H9 (cell line): ENCODE data around the gene DCN. TPM values are rescaled to one million over a fixed set of nuclear protein-coding genes. Genes with fewer than 3 reads are reported as not detected.

Experiments used
- DNase-seq: peaks from one replicate; pipeline ENCODE4 v3.0.0-alpha.2; 2017
- H2AFZ ChIP-seq: one replicate; pipeline ENCODE4 v1.6.1; 2013; ENCODE audit warnings: mild to moderate bottlenecking, low read length, control low read depth, moderate library complexity
- H2AK5ac ChIP-seq: 2 replicates; pipeline ENCODE4 v1.6.1; 2013; ENCODE audit warnings: low read length, control low read depth, mixed read lengths; ENCODE audit not compliant: insufficient read length
- H2BK120ac ChIP-seq: one replicate; pipeline ENCODE4 v1.6.1; 2013; ENCODE audit warnings: low read depth, mild to moderate bottlenecking, low read length, control low read depth, inconsistent platforms; ENCODE audit not compliant: poor library complexity, severe bottlenecking
- H2BK12ac ChIP-seq: 2 replicates; pipeline ENCODE4 v1.6.1; 2013; ENCODE audit warnings: low read length, control low read depth, mixed read lengths, low read depth; ENCODE audit not compliant: insufficient read length
- H2BK15ac ChIP-seq: 2 replicates; pipeline ENCODE4 v1.6.1; 2013; ENCODE audit warnings: low read depth, low read length, control low read depth
- H2BK20ac ChIP-seq: one replicate; pipeline ENCODE4 v1.6.1; 2013; ENCODE audit warnings: low read depth, mild to moderate bottlenecking, low read length, control low read depth, inconsistent platforms; ENCODE audit not compliant: poor library complexity, severe bottlenecking
- H2BK5ac ChIP-seq: 2 replicates; pipeline ENCODE4 v1.6.1; 2013; ENCODE audit warnings: low read length, control low read depth, mixed read lengths; ENCODE audit not compliant: insufficient read length
- H3K14ac ChIP-seq: 2 replicates; pipeline ENCODE4 v1.6.1; 2013; ENCODE audit warnings: low read length, control low read depth; ENCODE audit not compliant: insufficient read depth
- H3K18ac ChIP-seq: 2 replicates; pipeline ENCODE4 v1.6.1; 2013; ENCODE audit warnings: low read depth, mild to moderate bottlenecking, mixed read lengths, low read length, control low read depth; ENCODE audit not compliant: insufficient read length
- H3K23ac ChIP-seq: 2 replicates; pipeline ENCODE4 v1.6.1; 2013; ENCODE audit warnings: low read length, control low read depth, mixed read lengths, low read depth; ENCODE audit not compliant: insufficient read length
- H3K23me2 ChIP-seq: 2 replicates; pipeline ENCODE4 v1.6.1; 2013; ENCODE audit warnings: low read depth, mild to moderate bottlenecking, mixed read lengths, low read length, control low read depth; ENCODE audit not compliant: insufficient read length, poor library complexity, severe bottlenecking
- H3K27ac ChIP-seq: 2 replicates; pipeline ENCODE4 v1.5.1; 2013; ENCODE audit warnings: low read length, control low read depth, mixed read lengths, low read depth; ENCODE audit not compliant: insufficient read length
- H3K27me3 ChIP-seq: 2 replicates; pipeline ENCODE4 v1.6.1; 2013; ENCODE audit warnings: low read length, control low read depth, inconsistent platforms; ENCODE audit not compliant: insufficient read depth
- H3K4ac ChIP-seq: 2 replicates; pipeline ENCODE4 v1.6.1; 2013; ENCODE audit warnings: low read depth, mild to moderate bottlenecking, control low read depth, inconsistent platforms, low read length, moderate library complexity
- H3K4me1 ChIP-seq: 2 replicates; pipeline ENCODE4 v1.6.1; 2013; ENCODE audit warnings: low read length, control low read depth, inconsistent platforms; ENCODE audit not compliant: insufficient read depth
- H3K4me2 ChIP-seq: 2 replicates; pipeline ENCODE4 v1.6.1; 2013; ENCODE audit warnings: low read length, control low read depth, mixed read lengths; ENCODE audit not compliant: insufficient read length, insufficient read depth
- H3K56ac ChIP-seq: 2 replicates; pipeline ENCODE4 v1.6.1; 2013; ENCODE audit warnings: low read depth, mild to moderate bottlenecking, mixed read lengths, low read length, control low read depth; ENCODE audit not compliant: insufficient read length
- H3K79me1 ChIP-seq: 2 replicates; pipeline ENCODE4 v1.6.1; 2013; ENCODE audit warnings: low read depth, mild to moderate bottlenecking, moderate library complexity, low read length, control low read depth, inconsistent platforms; ENCODE audit not compliant: insufficient read depth, poor library complexity, severe bottlenecking
- H3K79me2 ChIP-seq: 2 replicates; pipeline ENCODE4 v1.6.1; 2013; ENCODE audit warnings: low read length, control low read depth, inconsistent platforms; ENCODE audit not compliant: insufficient read depth
- H3K9ac ChIP-seq: 2 replicates; pipeline ENCODE4 v1.6.1; 2013; ENCODE audit warnings: low read length, control low read depth, mixed read lengths; ENCODE audit not compliant: insufficient read length; ENCODE audit errors: extremely low read depth
- H3K9me3 ChIP-seq: one replicate; pipeline ENCODE4 v1.6.1; 2013; ENCODE audit warnings: low read depth, low read length, inconsistent platforms; ENCODE audit not compliant: control insufficient read depth
- H3T11ph ChIP-seq: one replicate; pipeline ENCODE4 v1.6.1; 2013; ENCODE audit warnings: mild to moderate bottlenecking, low read length, control low read depth, inconsistent platforms
- H4K20me1 ChIP-seq: one replicate; pipeline ENCODE4 v1.6.1; 2013; ENCODE audit not compliant: control insufficient read depth, insufficient read length, insufficient read depth
- H4K5ac ChIP-seq: 2 replicates; pipeline ENCODE4 v1.6.1; 2013; ENCODE audit warnings: low read depth, mild to moderate bottlenecking, mixed read lengths, low read length, control low read depth; ENCODE audit not compliant: insufficient read length
- H4K8ac ChIP-seq: replicated peaks from 2 replicates; pipeline ENCODE4 v1.6.1; 2013; ENCODE audit warnings: low read length, control low read depth, mixed read lengths, low read depth; ENCODE audit not compliant: insufficient read length
- H4K91ac ChIP-seq: 2 replicates; pipeline ENCODE4 v1.6.1; 2013; ENCODE audit warnings: low read depth, mild to moderate bottlenecking, moderate library complexity, mixed read lengths, low read length, control low read depth; ENCODE audit not compliant: insufficient read length
- H3K27ac Mint-ChIP-seq, 3 experiments: 2 replicates in 2 of 3; 3 replicates in 1 of 3; pipeline ENCODE4 v1.8.0; 2020 to 2021; ENCODE audit warnings: mixed read lengths in 3 of 3, mild to moderate bottlenecking in 1 of 3, moderate library complexity in 1 of 3
- H3K27me3 Mint-ChIP-seq: 2 replicates; pipeline ENCODE4 v1.8.0; 2021; ENCODE audit warnings: low read depth, mild to moderate bottlenecking, moderate library complexity, mixed read lengths
- H3K36me3 Mint-ChIP-seq, 3 experiments: 2 replicates in 2 of 3; 3 replicates in 1 of 3; pipeline ENCODE4 v1.8.0; 2020 to 2021; ENCODE audit warnings: low read depth in 3 of 3, mixed read lengths in 3 of 3; ENCODE audit not compliant: insufficient read depth in 1 of 3
- H3K4me1 Mint-ChIP-seq, 2 experiments: 2 replicates each; pipeline ENCODE4 v1.8.0; 2020; ENCODE audit warnings: mixed read lengths in 2 of 2
- H3K4me3 Mint-ChIP-seq, 2 experiments: 2 replicates in 1 of 2; 3 replicates in 1 of 2; pipeline ENCODE4 v1.8.0; 2020 to 2021; ENCODE audit warnings: mild to moderate bottlenecking in 2 of 2, mixed read lengths in 2 of 2, moderate library complexity in 1 of 2
- H3K9me3 Mint-ChIP-seq, 2 experiments: 2 replicates in 1 of 2; 3 replicates in 1 of 2; pipeline ENCODE4 v1.8.0; 2020; ENCODE audit warnings: mild to moderate bottlenecking in 2 of 2, mixed read lengths in 2 of 2, moderate library complexity in 1 of 2
- WGBS: extraction: QIAGEN DNeasy Blood & Tissue Kit; methylation state at CpG from one replicate; pipeline ENCODE4 v1.1.7; 2013; ENCODE audit warnings: missing lambda C conversion rate, low lambda C conversion rate, mixed read lengths; ENCODE audit not compliant: insufficient read length; ENCODE audit errors: extremely low coverage; 5-methylcytosine and 5-hydroxymethylcytosine counted together
- total RNA-seq: library from RNA; stranded (reverse); gene quantifications from 2 replicates; pipeline ENCODE4 v1.2.1, GENCODE V29; 2021
- TF ChIP-seq, protein P1 (sequence below): fragments of 200-600 bp; sonication (generic); conservative IDR thresholded peaks from 3 replicates; pipeline ENCODE4 v1.8.0; 2021; ENCODE audit warnings: antibody characterized with exemption, mild to moderate bottlenecking

The DCN gene
- total RNA-seq, 1 experiment from 2014 or later, result not detected

DNA sequence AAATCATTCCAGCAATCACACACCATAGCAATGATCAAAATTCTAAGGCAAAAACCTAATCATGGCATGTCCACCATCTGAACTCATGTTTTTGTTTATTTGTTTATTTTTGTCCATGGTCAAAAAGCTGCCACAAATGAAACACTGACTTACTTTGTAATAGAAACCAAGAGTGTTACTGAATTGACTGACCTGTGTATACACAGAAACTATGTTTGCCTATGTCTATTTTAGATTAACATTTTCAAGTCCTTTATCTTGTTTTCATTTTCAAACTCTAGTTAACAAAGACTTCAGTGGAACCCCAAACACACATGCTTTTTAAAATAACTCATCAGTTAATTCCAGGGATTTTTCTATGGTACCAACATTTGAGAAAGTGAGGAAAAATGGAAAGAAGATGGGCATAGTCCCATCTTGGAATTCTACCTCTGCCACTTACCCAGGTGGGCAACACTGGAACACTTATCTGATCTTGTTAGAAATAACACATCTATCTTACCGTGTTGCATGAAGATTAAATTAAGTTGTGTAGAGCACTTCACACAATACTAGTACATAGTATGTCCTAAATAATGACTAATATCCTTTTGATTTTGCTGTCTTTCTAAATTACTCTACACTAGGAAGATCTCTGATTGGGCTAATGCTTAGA is 77.7 kb downstream of the DCN start:
- Histone ChIP-seq H3K9me3 (no peaks in the 10 kb centered on the region), H2BK5ac (no peak overlapping the region), H3T11ph (no peak overlapping the region), H4K5ac (no peak overlapping the region), H3K4me1 (no peaks in the 10 kb centered on the region), H3K23ac (no peak overlapping the region), H2BK15ac (no peak overlapping the region), H3K27ac (no peak overlapping the region), H3K18ac (no peak overlapping the region), H3K79me2 (no peaks in the 10 kb centered on the region), H2AFZ (no peak overlapping the region), H3K4me2 (no peak overlapping the region), H3K9ac (no peak overlapping the region), H4K8ac (no peak overlapping the region), H3K79me1 (no peaks in the 10 kb centered on the region), H3K27me3 (no peaks in the 10 kb centered on the region), H3K14ac (no peak overlapping the region), H3K23me2 (no peaks in the 10 kb centered on the region), H2BK12ac (no peak overlapping the region), H4K91ac (no peak overlapping the region), H4K20me1 (no peaks in the 10 kb centered on the region), H3K56ac (no peak overlapping the region), H2AK5ac (no peak overlapping the region), H2BK20ac (no peak overlapping the region), H3K4ac (no peak overlapping the region), H2BK120ac (no peak overlapping the region)
- no CpG with 5 or more reads among the region's 1 CpG for WGBS
- Mint-ChIP-seq H3K9me3 (no peaks in the 10 kb centered on the region; a peak in 1 of 5 replicates), H3K27ac (no peak overlapping the region), H3K27me3 (peaks cover 2% of the 10 kb centered on the region; the same call in 1 of the 2 replicates), H3K36me3 (no peaks in the 10 kb centered on the region), H3K4me1 (peaks cover 3 to 6% of the 10 kb centered on the region in 2 experiments; a peak in 3 of 4 replicates), H3K4me3 (no peak overlapping the region)
- no peak for DNase-seq
- TF ChIP-seq, protein P1, sequence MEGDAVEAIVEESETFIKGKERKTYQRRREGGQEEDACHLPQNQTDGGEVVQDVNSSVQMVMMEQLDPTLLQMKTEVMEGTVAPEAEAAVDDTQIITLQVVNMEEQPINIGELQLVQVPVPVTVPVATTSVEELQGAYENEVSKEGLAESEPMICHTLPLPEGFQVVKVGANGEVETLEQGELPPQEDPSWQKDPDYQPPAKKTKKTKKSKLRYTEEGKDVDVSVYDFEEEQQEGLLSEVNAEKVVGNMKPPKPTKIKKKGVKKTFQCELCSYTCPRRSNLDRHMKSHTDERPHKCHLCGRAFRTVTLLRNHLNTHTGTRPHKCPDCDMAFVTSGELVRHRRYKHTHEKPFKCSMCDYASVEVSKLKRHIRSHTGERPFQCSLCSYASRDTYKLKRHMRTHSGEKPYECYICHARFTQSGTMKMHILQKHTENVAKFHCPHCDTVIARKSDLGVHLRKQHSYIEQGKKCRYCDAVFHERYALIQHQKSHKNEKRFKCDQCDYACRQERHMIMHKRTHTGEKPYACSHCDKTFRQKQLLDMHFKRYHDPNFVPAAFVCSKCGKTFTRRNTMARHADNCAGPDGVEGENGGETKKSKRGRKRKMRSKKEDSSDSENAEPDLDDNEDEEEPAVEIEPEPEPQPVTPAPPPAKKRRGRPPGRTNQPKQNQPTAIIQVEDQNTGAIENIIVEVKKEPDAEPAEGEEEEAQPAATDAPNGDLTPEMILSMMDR, result no peak
